Measurements from ENCODE around the gene APOD. TPM values are rescaled to one million over a fixed set of nuclear protein-coding genes. Genes with fewer than 3 reads are reported as not detected.

APOD gene
- total RNA-seq, 3 donors from 2014 or later (not counting 1 experiment from before 2014, with no cell fraction given): not detected

DNA sequence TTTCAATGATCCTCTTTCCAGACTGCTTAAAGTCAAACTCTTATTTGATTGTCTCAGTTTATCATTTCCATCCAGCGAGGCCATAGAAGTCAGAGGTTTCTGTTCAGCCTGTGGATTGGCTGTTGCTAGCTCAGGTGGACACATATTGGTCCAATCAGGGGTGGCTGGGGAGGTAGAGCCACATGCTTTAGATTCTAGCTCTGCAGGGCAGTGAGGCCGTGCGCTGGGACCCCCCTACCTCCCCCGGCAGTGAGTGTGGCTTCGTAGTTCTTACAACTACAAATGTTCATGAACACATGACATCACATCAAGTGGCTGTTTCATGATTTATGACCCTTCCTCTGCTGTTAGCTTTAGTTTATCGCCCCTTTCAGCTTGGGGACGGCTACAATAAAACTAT lies 18.0 kb downstream of the APOD start:
- Histone ChIP-seq H3K36me3 (ENCODE audit: control insufficient read depth, insufficient read depth, low read length) (no peaks in the 10 kb centered on the region), H3K27me3 (ENCODE audit: control insufficient read depth, insufficient read depth, low read length) (no peaks in the 10 kb centered on the region), H3K4me3 (ENCODE audit: low read length) (no peak overlapping the region), H3K4me1 (ENCODE audit: control insufficient read depth, insufficient read depth, low read length) (no peaks in the 10 kb centered on the region), H3K9me3 (ENCODE audit: control insufficient read depth, insufficient read depth, low read length) (no peaks in the 10 kb centered on the region), H3K27ac (ENCODE audit: low read length) (no peak overlapping the region)
- intact Hi-C loops (cut with micrococcal nuclease): no loop called here
- WGBS (ENCODE audit: insufficient coverage): 39% methylated on average over 7 of the region's 7 CpGs
- Mint-ChIP-seq H3K27me3 (ENCODE audit: low read depth in 2 of 2) (peaks cover 5 to 7% of the 10 kb centered on the region in 2 donors), H3K36me3 (no peaks in the 10 kb centered on the region), H3K9me3 (no peaks in the 10 kb centered on the region), H3K4me1 (peaks cover 0 to 9% of the 10 kb centered on the region in 2 donors), H3K4me3 (no peak overlapping the region), H3K27ac (no peak overlapping the region)
- DNase-seq (no peak), ATAC-seq (no peak)
- TF ChIP-seq CTCF (IDR thresholded peaks at IDR 0.05): no peak

DNA sequence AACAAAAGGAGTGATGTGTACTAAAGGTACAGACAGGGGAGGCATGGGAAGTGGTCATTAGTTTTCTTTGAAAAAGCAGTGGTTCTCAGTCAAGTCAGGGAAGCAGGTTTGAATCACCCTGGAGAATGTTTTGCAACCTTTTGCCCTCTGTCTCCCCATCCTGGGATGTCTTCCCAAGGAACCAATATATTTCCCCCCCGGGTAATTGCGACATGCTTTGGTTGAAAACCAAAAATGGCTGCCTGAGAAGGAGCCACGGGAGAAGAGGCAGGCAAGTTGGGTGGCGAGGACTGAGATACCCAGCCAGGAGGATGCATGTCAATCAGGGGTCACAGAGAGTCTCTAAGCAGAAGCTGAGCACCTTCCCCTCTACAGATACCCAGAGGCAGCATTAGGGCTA lies 20.4 kb downstream of the APOD start:
- no peak overlapping the region for H3K4me3 ChIP-seq (ENCODE audit: low read length)
- ATAC-seq (no peak), DNase-seq (no peak)
- no peaks in the 10 kb centered on the region for H3K4me1 ChIP-seq (ENCODE audit: control insufficient read depth, insufficient read depth, low read length)
- no peak overlapping the region for H3K27ac ChIP-seq (ENCODE audit: low read length)
- H3K27me3 ChIP-seq (ENCODE audit: control insufficient read depth, insufficient read depth, low read length): no peaks in the 10 kb centered on the region
- TF ChIP-seq CTCF (IDR thresholded peaks at IDR 0.05): no peak
- H3K36me3 ChIP-seq (ENCODE audit: control insufficient read depth, insufficient read depth, low read length): no peaks in the 10 kb centered on the region
- H3K4me3 Mint-ChIP-seq: no peak overlapping the region
- no peaks in the 10 kb centered on the region for H3K9me3 ChIP-seq (ENCODE audit: control insufficient read depth, insufficient read depth, low read length)
- H3K9me3 Mint-ChIP-seq: no peaks in the 10 kb centered on the region
- H3K27ac Mint-ChIP-seq: no peak overlapping the region
- H3K36me3 Mint-ChIP-seq: no peaks in the 10 kb centered on the region
- intact Hi-C loops (cut with micrococcal nuclease): no loop called here
- H3K4me1 Mint-ChIP-seq: no peaks in the 10 kb centered on the region
- H3K27me3 Mint-ChIP-seq (ENCODE audit: low read depth in 2 of 2): peaks cover 5 to 7% of the 10 kb centered on the region in 2 donors
- WGBS (ENCODE audit: insufficient coverage): 91% methylated on average over 4 of the region's 4 CpGs

DNA sequence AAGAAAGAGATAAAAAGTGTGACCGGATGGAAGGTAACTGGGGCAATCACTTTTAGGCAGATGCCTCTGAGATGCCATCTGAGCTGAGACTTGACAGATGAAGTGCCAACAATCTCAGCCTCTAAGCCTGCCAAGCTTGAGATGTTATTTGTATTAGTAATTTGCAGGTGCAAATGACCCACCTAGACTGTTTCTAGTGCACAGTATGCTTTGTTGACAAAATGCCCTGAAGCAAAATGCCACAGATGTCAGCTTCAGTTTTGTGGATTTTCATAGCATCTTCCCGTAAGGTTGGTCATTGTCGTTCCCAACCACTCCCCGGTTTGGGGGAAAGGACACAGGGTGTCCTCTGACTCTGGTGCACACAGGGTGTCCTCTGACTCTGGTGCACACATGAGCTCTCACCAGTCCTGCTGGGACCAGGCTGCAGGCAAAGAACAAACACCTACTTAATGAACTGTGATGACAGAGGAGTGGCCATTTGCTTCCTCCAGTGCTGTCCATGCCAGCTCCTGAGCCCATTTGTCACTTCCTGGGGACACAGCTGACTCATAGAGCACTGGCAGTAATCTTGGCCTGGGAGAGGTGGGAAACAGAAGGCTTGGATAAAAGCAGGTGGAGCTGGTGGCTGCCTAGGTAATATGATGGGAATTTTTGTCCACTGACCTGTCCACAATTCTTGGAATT lies 23.9 kb downstream of the APOD start:
- TF ChIP-seq CTCF (IDR thresholded peaks at IDR 0.05): no peak
- WGBS (ENCODE audit: insufficient coverage): 98% methylated on average over 4 of the region's 4 CpGs
- Mint-ChIP-seq H3K4me3 (no peak overlapping the region), H3K36me3 (no peaks in the 10 kb centered on the region), H3K9me3 (no peaks in the 10 kb centered on the region), H3K27ac (no peak overlapping the region), H3K27me3 (ENCODE audit: low read depth in 2 of 2) (no peaks in the 10 kb centered on the region), H3K4me1 (peaks cover 0 to 4% of the 10 kb centered on the region in 2 donors)
- Histone ChIP-seq H3K4me3 (ENCODE audit: low read length) (no peak overlapping the region), H3K4me1 (ENCODE audit: control insufficient read depth, insufficient read depth, low read length) (no peaks in the 10 kb centered on the region), H3K27me3 (ENCODE audit: control insufficient read depth, insufficient read depth, low read length) (no peaks in the 10 kb centered on the region), H3K36me3 (ENCODE audit: control insufficient read depth, insufficient read depth, low read length) (no peaks in the 10 kb centered on the region), H3K27ac (ENCODE audit: low read length) (no peak overlapping the region), H3K9me3 (ENCODE audit: control insufficient read depth, insufficient read depth, low read length) (no peaks in the 10 kb centered on the region)
- DNase-seq: no peak
- intact Hi-C loops (cut with micrococcal nuclease): no loop called here
- ATAC-seq: no peak

DNA sequence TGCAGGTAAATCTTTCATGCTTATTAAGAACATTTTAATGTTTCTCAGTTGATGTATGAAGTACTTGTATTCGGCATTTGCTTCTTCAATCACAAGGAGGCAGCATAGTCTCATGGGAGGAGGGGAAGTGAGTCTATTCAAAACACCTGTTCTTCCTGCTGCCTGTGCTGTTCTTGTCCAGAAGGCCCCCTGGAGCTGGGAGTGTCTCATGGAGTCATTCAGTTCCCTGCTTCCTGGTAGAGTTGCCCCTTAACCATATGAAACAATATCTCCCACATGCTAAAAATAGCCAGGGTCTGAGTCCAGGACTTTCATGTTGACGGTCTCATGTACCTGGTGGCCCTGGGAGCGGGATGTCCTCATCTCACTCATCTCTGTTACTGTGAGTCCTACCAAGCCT lies 25.1 kb downstream of the APOD start:
- Histone ChIP-seq H3K36me3 (ENCODE audit: control insufficient read depth, insufficient read depth, low read length) (no peaks in the 10 kb centered on the region), H3K9me3 (ENCODE audit: control insufficient read depth, insufficient read depth, low read length) (no peaks in the 10 kb centered on the region), H3K4me1 (ENCODE audit: control insufficient read depth, insufficient read depth, low read length) (no peaks in the 10 kb centered on the region), H3K4me3 (ENCODE audit: low read length) (no peak overlapping the region), H3K27me3 (ENCODE audit: control insufficient read depth, insufficient read depth, low read length) (no peaks in the 10 kb centered on the region), H3K27ac (ENCODE audit: low read length) (no peak overlapping the region)
- DNase-seq (peak in 1 of 2 donors; percentile 78), ATAC-seq (no peak)
- Mint-ChIP-seq H3K4me3 (no peak overlapping the region), H3K36me3 (no peaks in the 10 kb centered on the region), H3K27ac (no peak overlapping the region), H3K9me3 (no peaks in the 10 kb centered on the region), H3K27me3 (ENCODE audit: low read depth in 2 of 2) (no peaks in the 10 kb centered on the region), H3K4me1 (peaks cover 0 to 4% of the 10 kb centered on the region in 2 donors)
- TF ChIP-seq CTCF (IDR thresholded peaks at IDR 0.05): no peak
- 76% methylated on average over 3 of the region's 3 CpGs for WGBS (ENCODE audit: insufficient coverage)
- intact Hi-C loops (cut with micrococcal nuclease): no loop called here

All from natural killer cell (primary cell).